ENCODE results near the gene HIC1. TPM values are rescaled to one million over a fixed set of nuclear protein-coding genes. Genes with fewer than 3 reads are reported as not detected.

Gene HIC1
- total RNA-seq = 54.6 and 76.4 TPM in 2 replicates

GRCh38 chr17:2054512-2055291 lies at the start of gene HIC1:
Gene HIC1, plus strand, starts transcription at chr17:2055103. Its CDS starts 1,588 bp downstream, at chr17:2056691.

GRCh38 chr17:2025220-2025621 lies 29.7 kb upstream of the HIC1 start, which contains the start of gene RTN4RL1:
Gene RTN4RL1, minus strand, starts transcription at chr17:2025334. Its CDS starts 469 bp downstream, at chr17:2024865.

GRCh38 chr17:2029911-2030778 lies 24.8 kb upstream of the HIC1 start, which contains the start of gene DPH1:
Gene DPH1, plus strand, starts transcription at chr17:2030153. Its CDS starts 17 bp downstream, at chr17:2030170.

GRCh38 chr17:2041561-2042389 lies 13.1 kb upstream of the HIC1 start, which contains the start of gene OVCA2:
Gene OVCA2, plus strand, starts transcription at chr17:2042022. Its CDS starts 26 bp downstream, at chr17:2042048.

Small RNAs within 50 kb of the gene (small RNA-seq; reads per million reads assigned to genes)
- gene AC090617.6 = not detected
- not detected for gene AC090617.9
- gene MIR132 = 4.1 reads per million, percentile 91 among the genes with 10 or more reads in this experiment
- gene MIR212 = 1.9 reads per million, percentile 78 among the genes with 10 or more reads in this experiment
- not detected for gene OVCA2

Other genes starting within 250 kb of the HIC1 start
- gene SMYD4, start 225.2 kb upstream of the HIC1 start, total RNA-seq = 10.1 and 10.7 TPM in 2 replicates
- gene RPA1, start 225.1 kb upstream of the HIC1 start, total RNA-seq = 17.6 and 25.2 TPM in 2 replicates
- 0.10 TPM in 1 of 2 replicates, not detected in the other for gene RTN4RL1, start 29.8 kb upstream of the HIC1 start, total RNA-seq
- 20.7 and 27.8 TPM in 2 replicates for gene DPH1, start 24.9 kb upstream of the HIC1 start, total RNA-seq
- 84.8 and 93.7 TPM in 2 replicates for gene OVCA2, start 13.1 kb upstream of the HIC1 start, total RNA-seq
- gene SMG6, start 248.7 kb downstream of the HIC1 start, total RNA-seq = 31.2 and 47.4 TPM in 2 replicates
- gene SRR, start 248.8 kb downstream of the HIC1 start, total RNA-seq = 16.3 and 24.8 TPM in 2 replicates